ENCODE data around the gene TRABD.

GRCh38 chr22:50151571-50152537 is 33.9 kb upstream of the TRABD start:
- no peak for TF ChIP-seq POLR2A (IDR thresholded peaks at IDR 0.05; ENCODE audit: low read depth, low read length)
- no peak for TF ChIP-seq POLR2AphosphoS5 (IDR thresholded peaks at IDR 0.05; ENCODE audit: low read depth, low read length)
- no peak for TF ChIP-seq TAF1 (IDR thresholded peaks at IDR 0.05; ENCODE audit: borderline replicate concordance, low read depth, low read length)
